Tibial artery (tissue), 4 donors: ENCODE results near the gene PRKAG3.

Source experiments
- DNase-seq, 2 donors: peaks; one replicate each; pipeline ENCODE4 v3.0.0-alpha.2; 2019
- H3K27ac ChIP-seq, 2 donors: fragments of 200-600 bp; sonication (generic) in 1 of 2; 1 replicate in 1 of 2; 2 replicates in 1 of 2; pipeline ENCODE4 v1.5.1; 2018 to 2019; ENCODE audit warnings: mild to moderate bottlenecking in 1 of 2
- H3K27me3 ChIP-seq, 2 donors: fragments of 200-600 bp; sonication (generic) in 1 of 2; one replicate each; pipeline versions ENCODE4 v1.5.1 to v1.6.0; 2016 to 2019
- H3K36me3 ChIP-seq, 3 donors: fragments of 200-600 bp; sonication (generic) in 2 of 3; one replicate each; pipeline ENCODE4 v1.5.1; 2016 to 2019; ENCODE audit warnings: mild to moderate bottlenecking in 2 of 3
- H3K4me1 ChIP-seq, 4 donors: fragments of 200-600 bp; sonication (generic) in 2 of 4; 1 replicate in 3 of 4; 2 replicates in 1 of 4; pipeline ENCODE4 v1.5.1; 2016 to 2019
- H3K4me3 ChIP-seq, 2 donors: fragments of 200-600 bp; sonication (generic) in 1 of 2; 1 replicate in 1 of 2; 2 replicates in 1 of 2; pipeline ENCODE4 v1.5.1; 2018 to 2019; ENCODE audit warnings: mild to moderate bottlenecking in 2 of 2
- H3K9me3 ChIP-seq, 3 donors: fragments of 200-600 bp; sonication (generic) in 1 of 3; one replicate each; pipeline ENCODE4 v1.5.1; 2016 to 2019
- CTCF ChIP-seq, 2 experiments: fragments of 200-600 bp in 1 of 2; fragments of 450-650 bp in 1 of 2; IDR thresholded peaks; one replicate each; pipeline ENCODE4 v1.5.1; 2017 to 2019; ENCODE audit warnings: antibody characterized with exemption in 2 of 2, mild to moderate bottlenecking in 1 of 2, moderate library complexity in 1 of 2
- intact Hi-C: fragments of 100-400 bp; cut with DNase I; formaldehyde crosslinking; loops from one replicate; pipeline ENCODE4 v1.15.0; 2023; ENCODE audit warnings: low total_unique reads

PRKAG3 gene

GRCh38 chr2:218821605-218822211, 9.9 kb downstream of the PRKAG3 start:
- TF ChIP-seq CTCF (IDR thresholded peaks at IDR 0.05) = no peak
- Histone ChIP-seq H3K4me3 (no peak overlapping the region), H3K9me3 (no peaks in the 10 kb centered on the region), H3K27ac (no peak overlapping the region), H3K36me3 (peaks cover 0 to 42% (median 16%) of the 10 kb centered on the region in 3 donors), H3K27me3 (no peaks in the 10 kb centered on the region), H3K4me1 (no peaks in the 10 kb centered on the region)
- no peak for DNase-seq
- intact Hi-C loops = no loop called here

GRCh38 chr2:218820746-218821369, 10.7 kb downstream of the PRKAG3 start:
- DNase-seq = no peak
- Histone ChIP-seq H3K4me1 (no peaks in the 10 kb centered on the region), H3K9me3 (no peaks in the 10 kb centered on the region), H3K36me3 (peaks cover 0 to 50% (median 21%) of the 10 kb centered on the region in 3 donors), H3K4me3 (no peak overlapping the region), H3K27me3 (no peaks in the 10 kb centered on the region), H3K27ac (no peak overlapping the region)
- intact Hi-C loops = no loop called here
- TF ChIP-seq CTCF (IDR thresholded peaks at IDR 0.05) = no peak

- TF ChIP-seq CTCF (IDR thresholded peaks at IDR 0.05) = no peak
- intact Hi-C loops = no loop called here
- peaks cover 12 to 68% (median 39%) of the 10 kb centered on the region in 3 donors for H3K36me3 ChIP-seq
- no peak overlapping the region for H3K27ac ChIP-seq
- H3K4me3 ChIP-seq = no peak overlapping the region
- no peaks in the 10 kb centered on the region for H3K4me1 ChIP-seq
- no peaks in the 10 kb centered on the region for H3K27me3 ChIP-seq
- no peaks in the 10 kb centered on the region for H3K9me3 ChIP-seq
- DNase-seq = no peak
Observed at GRCh38 chr2:218819093-218819492, 12.5 kb downstream of the PRKAG3 start.

- DNase-seq = no peak
- H3K27ac ChIP-seq = no peak overlapping the region
Observed at GRCh38 chr2:218816561-218817011, 15.0 kb downstream of the PRKAG3 start.

GRCh38 chr2:218815649-218816048, 16.0 kb downstream of the PRKAG3 start:
- no peak overlapping the region for H3K4me3 ChIP-seq
- no peak for TF ChIP-seq CTCF (IDR thresholded peaks at IDR 0.05)
- DNase-seq = no peak
- intact Hi-C loops = no loop called here
- peaks cover 20 to 86% (median 59%) of the 10 kb centered on the region in 3 donors for H3K36me3 ChIP-seq
- H3K27me3 ChIP-seq = no peaks in the 10 kb centered on the region
- no peaks in the 10 kb centered on the region for H3K9me3 ChIP-seq
- H3K4me1 ChIP-seq = no peaks in the 10 kb centered on the region
- H3K27ac ChIP-seq = no peak overlapping the region

More at GRCh38 chr2:218816561-218817011, 15.0 kb downstream of the PRKAG3 start:
- Histone ChIP-seq H3K4me3 (no peak overlapping the region), H3K36me3 (peaks cover 20 to 90% (median 59%) of the 10 kb centered on the region in 3 donors), H3K9me3 (no peaks in the 10 kb centered on the region), H3K4me1 (no peaks in the 10 kb centered on the region), H3K27me3 (no peaks in the 10 kb centered on the region)
- no peak for TF ChIP-seq CTCF (IDR thresholded peaks at IDR 0.05)
- intact Hi-C loops = no loop called here
